ENCODE measurements around the gene FAN1. TPM values are rescaled to one million over a fixed set of nuclear protein-coding genes. Genes with fewer than 3 reads are reported as not detected.

FAN1 gene
- total and polyA plus RNA-seq, 2 of the 4 experiments (the other 2 are of a cell fraction) = 7.6 to 12.4 TPM

DNA sequence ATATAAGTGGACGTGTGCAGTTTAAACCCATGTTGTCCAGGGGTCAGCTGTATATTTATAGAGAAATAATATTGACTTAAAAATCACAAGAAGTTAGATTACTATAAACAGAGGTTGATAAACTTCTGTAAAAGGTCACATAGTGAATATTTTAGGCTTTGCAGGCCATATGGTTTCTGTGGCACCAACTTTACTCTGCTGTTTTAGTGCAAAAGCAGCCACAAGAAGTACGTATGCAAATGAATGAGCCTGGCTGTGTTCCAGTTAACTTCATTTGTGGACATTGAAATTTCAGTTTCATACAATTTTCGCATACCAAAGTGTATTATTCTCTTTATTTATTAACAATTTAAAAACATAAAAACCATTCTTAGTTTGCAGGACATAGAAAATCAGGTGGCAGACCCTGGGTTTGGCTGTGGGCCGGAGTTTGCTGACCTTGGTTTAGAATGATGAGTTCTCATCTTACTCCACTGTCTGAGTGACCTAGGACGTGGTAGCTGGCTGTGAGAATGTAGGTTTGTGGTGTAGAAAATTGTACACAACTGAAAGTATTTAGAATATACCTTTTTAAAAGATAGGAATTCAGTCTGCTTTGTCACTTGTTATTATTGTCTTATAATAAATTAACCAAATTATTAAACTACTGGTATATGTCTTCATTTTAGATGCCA is 16.3 kb downstream of the FAN1 start:
- Histone ChIP-seq H2AK9ac (replicated peaks; ENCODE audit: low read depth, low read length, poor library complexity) (no peak overlapping the region), H4K91ac (ENCODE audit: insufficient read depth, low read depth, low read length) (no peak overlapping the region), H4K5ac (ENCODE audit: low read depth, low read length) (no peak overlapping the region), H2BK5ac (ENCODE audit: low read depth, low read length, poor library complexity, severe bottlenecking) (no peak overlapping the region), H3K27me3 (ENCODE audit: control insufficient read depth, insufficient read depth, low read length) (no peaks in the 10 kb centered on the region), H3K27ac (ENCODE audit: insufficient read depth, low read length) (no peak overlapping the region), H3K4ac (ENCODE audit: low read depth, low read length) (no peak overlapping the region), H2BK120ac (ENCODE audit: low read depth, low read length) (no peak overlapping the region), H3K4me1 (ENCODE audit: control insufficient read depth, insufficient read depth, low read length) (peaks cover 14% of the 10 kb centered on the region), H2AK5ac (ENCODE audit: low read depth, low read length) (no peak overlapping the region), H3K4me3 (ENCODE audit: insufficient read depth, low read depth, low read length) (no peak overlapping the region), H3K4me2 (ENCODE audit: low read depth, low read length) (no peak overlapping the region), H3K56ac (ENCODE audit: extremely low read depth, insufficient read depth, low read length) (no peak overlapping the region), H2BK20ac (ENCODE audit: low read depth, low read length) (no peak overlapping the region), H3K18ac (ENCODE audit: low read depth, low read length) (no peak overlapping the region), H3K9me3 (ENCODE audit: control insufficient read depth, insufficient read depth, low read length) (no peaks in the 10 kb centered on the region), H4K20me1 (ENCODE audit: insufficient read depth, low read length) (peaks cover 16% of the 10 kb centered on the region; the same call in 1 of the 2 replicates), H3K9me1 (ENCODE audit: insufficient read depth, low read length) (peaks cover 12% of the 10 kb centered on the region; the same call in 1 of the 2 replicates), H2AFZ (replicated peaks; ENCODE audit: low read length, poor library complexity) (no peak overlapping the region), H3K14ac (replicated peaks; ENCODE audit: low read depth, low read length) (no peak overlapping the region), H3K9ac (ENCODE audit: low read depth, low read length) (no peak overlapping the region), H4K8ac (ENCODE audit: low read depth in 2 of 2, low read length in 2 of 2) (no peak overlapping the region), H3K23ac (ENCODE audit: low read depth, low read length) (no peak overlapping the region), H3K79me1 (ENCODE audit: low read depth in 1 of 2, low read length in 2 of 2) (no peaks in the 10 kb centered on the region; a peak in 1 of 4 replicates), H3K36me3 (ENCODE audit: control insufficient read depth, insufficient read depth, low read length) (peaks cover 40% of the 10 kb centered on the region), H2BK15ac (ENCODE audit: low read depth, low read length) (no peak overlapping the region)
- no peak for ATAC-seq (ENCODE audit: low read depth)
- intact Hi-C loops (cut with micrococcal nuclease) (no loop called here), dilution Hi-C loops (cut with HindIII; ENCODE audit: low sequenced_read_pairs, unreplicated experiment) (no loop called here), in situ Hi-C loops (cut with MboI; ENCODE audit: low sequenced_read_pairs) (no loop called here)
- ChIA-PET POLR2A (ENCODE audit: unreplicated experiment) (no interaction called here), CTCF (no interaction called here)
- TF ChIP-seq MAFK (IDR thresholded peaks at IDR 0.05; ENCODE audit: low read depth, low read length) (no peak), RCOR1 (IDR thresholded peaks at IDR 0.05; ENCODE audit: insufficient replicate concordance, low read length) (no peak), MAZ (IDR thresholded peaks at IDR 0.05; ENCODE audit: borderline replicate concordance, low read depth, low read length) (no peak), RAD21 (IDR thresholded peaks at IDR 0.05; ENCODE audit: low read length) (no peak), SMC3 (IDR thresholded peaks at IDR 0.05; ENCODE audit: low read depth, low read length) (no peak), MXI1 (IDR thresholded peaks at IDR 0.05; ENCODE audit: borderline replicate concordance, low read depth, low read length) (no peak)
- BruUV-seq (replicated peaks) = no TSS peak
- no CpG with 5 or more reads among the region's 5 CpGs for WGBS, 2 experiments (ENCODE audit: extremely low coverage in 2 of 2, insufficient read length in 1 of 2)
- DNase-seq = no peak
